GM12878 (cell line): ENCODE measurements around the gene POT1.

ENCODE experiments used
- GABPA ChIP-seq: IDR thresholded peaks from 2 replicates; pipeline ENCODE4 v1.6.1; 2014; ENCODE audit warnings: antibody characterized with exemption, low read depth, mild to moderate bottlenecking, inconsistent platforms
- POLR2A ChIP-seq: IDR thresholded peaks from 2 replicates; pipeline ENCODE4 v1.6.1; 2011; ENCODE audit warnings: low read depth, mild to moderate bottlenecking, low read length
- SUZ12 ChIP-seq: fragments of 200-600 bp; sonication (generic); IDR thresholded peaks from one replicate; pipeline ENCODE4 v1.6.1; 2018; ENCODE audit warnings: antibody characterized with exemption, mild to moderate bottlenecking; ENCODE audit not compliant: unreplicated experiment
- TF ChIP-seq, protein P1 (sequence below): IDR thresholded peaks from 2 replicates; pipeline ENCODE4 v1.6.1; 2012; ENCODE audit warnings: mild to moderate bottlenecking, low read depth, low read length
- TF ChIP-seq, protein P2 (sequence below): IDR thresholded peaks from 2 replicates; pipeline ENCODE4 v1.6.1; 2011; ENCODE audit warnings: mild to moderate bottlenecking, low read depth, low read length, moderate library complexity; ENCODE audit not compliant: insufficient replicate concordance
- TF ChIP-seq, protein P3 (sequence below), 3 experiments: IDR thresholded peaks in 2 of 3; conservative IDR thresholded peaks in 1 of 3; 2 replicates each; pipeline ENCODE4 v1.5.1; 2011; ENCODE audit warnings: low read depth in 3 of 3, low read length in 3 of 3, mild to moderate bottlenecking in 3 of 3, control low read depth in 2 of 3, moderate library complexity in 2 of 3, inconsistent platforms in 1 of 3, mixed read lengths in 1 of 3; ENCODE audit not compliant: control insufficient read depth in 2 of 3, insufficient read depth in 1 of 3; ENCODE audit errors: extremely low read depth in 1 of 3

DNA sequence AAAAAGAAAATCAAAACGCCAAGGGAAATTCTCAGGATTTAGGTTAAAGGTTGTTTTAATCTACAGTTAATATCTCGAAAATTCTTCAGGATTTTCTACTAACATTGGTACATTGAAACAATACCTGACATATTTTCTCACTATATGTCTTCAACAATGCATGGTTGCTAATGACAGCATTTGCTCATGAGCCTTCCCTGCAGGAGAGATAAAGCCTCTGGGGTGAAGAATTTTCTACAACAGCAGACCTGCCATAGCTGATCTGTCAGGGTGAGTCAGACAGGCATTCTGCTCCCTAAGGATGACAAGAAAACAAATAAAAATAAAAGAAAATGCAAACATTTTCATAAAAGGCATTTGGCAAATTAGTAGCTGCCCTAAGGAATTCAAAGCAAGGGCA is 152.4 kb downstream of the POT1 start:
- TF ChIP-seq, protein P1, sequence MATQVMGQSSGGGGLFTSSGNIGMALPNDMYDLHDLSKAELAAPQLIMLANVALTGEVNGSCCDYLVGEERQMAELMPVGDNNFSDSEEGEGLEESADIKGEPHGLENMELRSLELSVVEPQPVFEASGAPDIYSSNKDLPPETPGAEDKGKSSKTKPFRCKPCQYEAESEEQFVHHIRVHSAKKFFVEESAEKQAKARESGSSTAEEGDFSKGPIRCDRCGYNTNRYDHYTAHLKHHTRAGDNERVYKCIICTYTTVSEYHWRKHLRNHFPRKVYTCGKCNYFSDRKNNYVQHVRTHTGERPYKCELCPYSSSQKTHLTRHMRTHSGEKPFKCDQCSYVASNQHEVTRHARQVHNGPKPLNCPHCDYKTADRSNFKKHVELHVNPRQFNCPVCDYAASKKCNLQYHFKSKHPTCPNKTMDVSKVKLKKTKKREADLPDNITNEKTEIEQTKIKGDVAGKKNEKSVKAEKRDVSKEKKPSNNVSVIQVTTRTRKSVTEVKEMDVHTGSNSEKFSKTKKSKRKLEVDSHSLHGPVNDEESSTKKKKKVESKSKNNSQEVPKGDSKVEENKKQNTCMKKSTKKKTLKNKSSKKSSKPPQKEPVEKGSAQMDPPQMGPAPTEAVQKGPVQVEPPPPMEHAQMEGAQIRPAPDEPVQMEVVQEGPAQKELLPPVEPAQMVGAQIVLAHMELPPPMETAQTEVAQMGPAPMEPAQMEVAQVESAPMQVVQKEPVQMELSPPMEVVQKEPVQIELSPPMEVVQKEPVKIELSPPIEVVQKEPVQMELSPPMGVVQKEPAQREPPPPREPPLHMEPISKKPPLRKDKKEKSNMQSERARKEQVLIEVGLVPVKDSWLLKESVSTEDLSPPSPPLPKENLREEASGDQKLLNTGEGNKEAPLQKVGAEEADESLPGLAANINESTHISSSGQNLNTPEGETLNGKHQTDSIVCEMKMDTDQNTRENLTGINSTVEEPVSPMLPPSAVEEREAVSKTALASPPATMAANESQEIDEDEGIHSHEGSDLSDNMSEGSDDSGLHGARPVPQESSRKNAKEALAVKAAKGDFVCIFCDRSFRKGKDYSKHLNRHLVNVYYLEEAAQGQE, result no peak
- TF ChIP-seq SUZ12 (no peak), GABPA (no peak), POLR2A (no peak)
- TF ChIP-seq, protein P2, sequence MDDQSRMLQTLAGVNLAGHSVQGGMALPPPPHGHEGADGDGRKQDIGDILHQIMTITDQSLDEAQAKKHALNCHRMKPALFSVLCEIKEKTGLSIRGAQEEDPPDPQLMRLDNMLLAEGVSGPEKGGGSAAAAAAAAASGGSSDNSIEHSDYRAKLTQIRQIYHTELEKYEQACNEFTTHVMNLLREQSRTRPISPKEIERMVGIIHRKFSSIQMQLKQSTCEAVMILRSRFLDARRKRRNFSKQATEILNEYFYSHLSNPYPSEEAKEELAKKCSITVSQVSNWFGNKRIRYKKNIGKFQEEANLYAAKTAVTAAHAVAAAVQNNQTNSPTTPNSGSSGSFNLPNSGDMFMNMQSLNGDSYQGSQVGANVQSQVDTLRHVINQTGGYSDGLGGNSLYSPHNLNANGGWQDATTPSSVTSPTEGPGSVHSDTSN, result no peak
- TF ChIP-seq, protein P3, sequence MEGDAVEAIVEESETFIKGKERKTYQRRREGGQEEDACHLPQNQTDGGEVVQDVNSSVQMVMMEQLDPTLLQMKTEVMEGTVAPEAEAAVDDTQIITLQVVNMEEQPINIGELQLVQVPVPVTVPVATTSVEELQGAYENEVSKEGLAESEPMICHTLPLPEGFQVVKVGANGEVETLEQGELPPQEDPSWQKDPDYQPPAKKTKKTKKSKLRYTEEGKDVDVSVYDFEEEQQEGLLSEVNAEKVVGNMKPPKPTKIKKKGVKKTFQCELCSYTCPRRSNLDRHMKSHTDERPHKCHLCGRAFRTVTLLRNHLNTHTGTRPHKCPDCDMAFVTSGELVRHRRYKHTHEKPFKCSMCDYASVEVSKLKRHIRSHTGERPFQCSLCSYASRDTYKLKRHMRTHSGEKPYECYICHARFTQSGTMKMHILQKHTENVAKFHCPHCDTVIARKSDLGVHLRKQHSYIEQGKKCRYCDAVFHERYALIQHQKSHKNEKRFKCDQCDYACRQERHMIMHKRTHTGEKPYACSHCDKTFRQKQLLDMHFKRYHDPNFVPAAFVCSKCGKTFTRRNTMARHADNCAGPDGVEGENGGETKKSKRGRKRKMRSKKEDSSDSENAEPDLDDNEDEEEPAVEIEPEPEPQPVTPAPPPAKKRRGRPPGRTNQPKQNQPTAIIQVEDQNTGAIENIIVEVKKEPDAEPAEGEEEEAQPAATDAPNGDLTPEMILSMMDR (IDR thresholded peaks at IDR 0.05 in 2 of 3, conservative IDR thresholded peaks at IDR 0.05 in 1 of 3; ENCODE audit: control insufficient read depth in 2 of 3, extremely low read depth in 1 of 3, insufficient read depth in 1 of 3, low read depth in 3 of 3, low read length in 3 of 3), result no peak
